HepG2 (cell line): Measurements from ENCODE around the gene ODAD4. TPM values are rescaled to one million over a fixed set of nuclear protein-coding genes. Genes with fewer than 3 reads are reported as not detected.

Experiments
- ATF7-NPFF ChIP-seq: sonication (generic); formaldehyde crosslinking; IDR thresholded peaks from 2 replicates; pipeline ENCODE4 v1.8.1; 2023; ENCODE audit warnings: mild to moderate bottlenecking, low read depth, missing genetic modification reagents, moderate library complexity
- HOXD1 ChIP-seq: sonication (generic); formaldehyde crosslinking; IDR thresholded peaks from 2 replicates; pipeline ENCODE4 v1.5.0; 2020; ENCODE audit warnings: missing genetic modification reagents
- KMT2B ChIP-seq: IDR thresholded peaks from 2 replicates; pipeline ENCODE4 v1.6.1; 2016; ENCODE audit warnings: missing genetic modification reagents, missing compliant biosample characterization
- MAFG ChIP-seq: sonication (generic); formaldehyde crosslinking; IDR thresholded peaks from 2 replicates; pipeline ENCODE4 v1.5.1; 2020; ENCODE audit warnings: mild to moderate bottlenecking, missing genetic modification reagents
- MATR3 ChIP-seq: sonication (generic); formaldehyde crosslinking; IDR thresholded peaks from 2 replicates; pipeline ENCODE4 v1.4.0; 2020; ENCODE audit warnings: missing genetic modification reagents
- MED8 ChIP-seq: sonication (generic); formaldehyde crosslinking; IDR thresholded peaks from 2 replicates; pipeline ENCODE4 v1.8.1; 2023; ENCODE audit warnings: mild to moderate bottlenecking, missing genetic modification reagents; ENCODE audit not compliant: insufficient replicate concordance
- MIXL1 ChIP-seq: IDR thresholded peaks from 2 replicates; pipeline ENCODE4 v1.6.1; 2016
- NFRKB ChIP-seq: fragments of 450-650 bp; IDR thresholded peaks from 2 replicates; pipeline ENCODE4 v1.6.1; 2017
- NONO ChIP-seq, 2 experiments: fragments of 450-650 bp in 1 of 2; sonication (generic) in 1 of 2; formaldehyde crosslinking in 1 of 2; IDR thresholded peaks in 1 of 2; conservative IDR thresholded peaks in 1 of 2; 2 replicates each; pipeline versions ENCODE4 v1.6.1 to v1.8.0; 2017 to 2022; ENCODE audit warnings: mild to moderate bottlenecking in 1 of 2, missing genetic modification reagents in 1 of 2, moderate library complexity in 1 of 2
- PHF20 ChIP-seq: sonication (generic); formaldehyde crosslinking; IDR thresholded peaks from 2 replicates; pipeline ENCODE4 v1.5.0; 2020; ENCODE audit warnings: mild to moderate bottlenecking, missing genetic modification reagents
- PHF21A ChIP-seq: sonication (generic); formaldehyde crosslinking; IDR thresholded peaks from 2 replicates; pipeline ENCODE4 v1.5.0; 2020; ENCODE audit warnings: mild to moderate bottlenecking, missing genetic modification reagents
- PLRG1 ChIP-seq: fragments of 450-650 bp; conservative IDR thresholded peaks from 2 replicates; pipeline ENCODE4 v1.6.1; 2016
- PRMT3 ChIP-seq: sonication (generic); formaldehyde crosslinking; IDR thresholded peaks from 2 replicates; pipeline ENCODE4 v1.8.1; 2022; ENCODE audit warnings: low read depth, mild to moderate bottlenecking, moderate library complexity, missing genetic modification reagents, borderline replicate concordance
- RARA ChIP-seq: IDR thresholded peaks from 2 replicates; pipeline ENCODE4 v1.6.1; 2016; ENCODE audit warnings: missing genetic modification reagents, missing compliant biosample characterization
- SIN3B ChIP-seq: fragments of 150-350 bp; IDR thresholded peaks from 2 replicates; pipeline ENCODE4 v1.6.1; 2014; ENCODE audit warnings: low read length
- SIX4 ChIP-seq: sonication (generic); formaldehyde crosslinking; IDR thresholded peaks from 2 replicates; pipeline ENCODE4 v1.4.0; 2020; ENCODE audit warnings: missing genetic modification reagents
- SP5 ChIP-seq: IDR thresholded peaks from 2 replicates; pipeline ENCODE4 v1.6.1; 2016; ENCODE audit warnings: low read depth, borderline replicate concordance
- STAT5B ChIP-seq: sonication (generic); formaldehyde crosslinking; IDR thresholded peaks from 2 replicates; pipeline ENCODE4 v1.4.0; 2020; ENCODE audit warnings: missing genetic modification reagents
- TBX2 ChIP-seq: sonication (generic); formaldehyde crosslinking; IDR thresholded peaks from 2 replicates; pipeline ENCODE4 v1.5.0; 2020; ENCODE audit warnings: missing genetic modification reagents, mild to moderate bottlenecking, borderline replicate concordance
- ZBTB7A ChIP-seq: sonication (generic); formaldehyde crosslinking; IDR thresholded peaks from 2 replicates; pipeline ENCODE4 v1.8.0; 2022; ENCODE audit warnings: mild to moderate bottlenecking, missing genetic modification reagents
- ZNF775 ChIP-seq: sonication (generic); formaldehyde crosslinking; IDR thresholded peaks from 2 replicates; pipeline ENCODE4 v1.4.0; 2020; ENCODE audit warnings: missing genetic modification reagents, mild to moderate bottlenecking, moderate library complexity, borderline replicate concordance
- ZNF883 ChIP-seq: sonication (generic); formaldehyde crosslinking; IDR thresholded peaks from 2 replicates; pipeline ENCODE4 v1.5.1; 2020; ENCODE audit warnings: mild to moderate bottlenecking, missing genetic modification reagents; ENCODE audit errors: not compliant biosample characterization
- polyA plus RNA-seq, 8 experiments: library from polyadenylated mRNA; depleted of rRNA in 3 of 8; stranded (reverse) in 7 of 8; unstranded in 1 of 8; fragments of >200 nt; fragmentation: Illumina TruSeq in 4 of 8; extraction: Trizol in 4 of 8; gene quantifications; 2 replicates each; pipeline versions ENCODE4 v1.2.1 to v1.2.3, GENCODE V29; 2011 to 2016; ENCODE audit warnings: low read depth in 4 of 8, missing spikeins in 1 of 8, mixed read lengths in 1 of 8; ENCODE audit not compliant: insufficient read depth in 1 of 8
- total RNA-seq, 5 experiments: library from RNA; depleted of rRNA; stranded (reverse); fragments of >200 nt; fragmentation: Illumina TruSeq; extraction: Trizol; gene quantifications; 2 replicates each; pipeline ENCODE4 v1.2.3, GENCODE V29; 2016; ENCODE audit warnings: low read depth in 1 of 5
- TF ChIP-seq, protein P1 (sequence below): sonication (generic); formaldehyde crosslinking; IDR thresholded peaks from 2 replicates; pipeline ENCODE4 v1.4.0; 2020; ENCODE audit warnings: missing genetic modification reagents, borderline replicate concordance
- TF ChIP-seq, protein P2 (sequence below): sonication (generic); formaldehyde crosslinking; IDR thresholded peaks from 2 replicates; pipeline ENCODE4 v1.4.0; 2020; ENCODE audit warnings: missing genetic modification reagents
- TF ChIP-seq, protein P3 (sequence below): sonication (generic); formaldehyde crosslinking; IDR thresholded peaks from 2 replicates; pipeline ENCODE4 v1.8.0; 2022; ENCODE audit warnings: low read depth, missing genetic modification reagents

The ODAD4 gene
- total and polyA plus RNA-seq, 2 of the 13 experiments (the other 11 are each of a cell fraction or from before 2014, with no cell fraction given), result 0.48 to 0.53 TPM

DNA sequence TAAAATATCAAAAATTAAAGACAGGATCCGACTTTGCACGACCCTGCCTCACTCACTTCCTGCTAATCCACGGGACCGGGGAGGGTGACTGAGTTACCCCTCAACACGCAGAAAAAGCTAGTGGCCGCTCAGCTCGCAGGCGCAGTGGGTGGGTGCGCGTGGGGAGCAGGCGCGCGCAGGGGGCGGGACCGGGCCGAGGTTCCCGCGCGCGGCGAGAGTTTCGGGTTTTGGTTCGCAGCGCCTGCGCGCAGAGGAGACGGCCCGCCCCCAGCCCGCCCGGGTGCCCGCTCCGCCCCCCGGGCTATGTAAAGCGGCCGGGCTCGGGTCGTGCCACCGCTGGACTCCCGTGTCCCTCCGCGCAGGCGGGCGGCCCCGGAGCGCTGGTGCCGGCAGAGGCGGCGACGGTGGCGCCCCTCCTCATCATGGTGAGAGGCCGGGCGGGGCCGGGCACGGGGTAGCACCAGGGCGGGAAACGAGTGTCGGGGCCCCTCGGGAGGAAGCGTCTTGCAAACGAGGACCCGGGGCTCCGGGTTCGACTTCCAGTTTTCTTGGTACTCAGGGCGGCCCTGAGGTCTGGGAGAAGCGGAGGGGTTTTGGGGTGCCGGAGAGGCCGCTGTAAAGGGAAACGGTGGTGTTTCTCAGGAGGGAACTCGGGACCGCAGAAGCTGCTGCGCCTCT lies 36.2 kb downstream of the ODAD4 start, which contains the start of gene CNP (continued):
- TF ChIP-seq, protein P1, sequence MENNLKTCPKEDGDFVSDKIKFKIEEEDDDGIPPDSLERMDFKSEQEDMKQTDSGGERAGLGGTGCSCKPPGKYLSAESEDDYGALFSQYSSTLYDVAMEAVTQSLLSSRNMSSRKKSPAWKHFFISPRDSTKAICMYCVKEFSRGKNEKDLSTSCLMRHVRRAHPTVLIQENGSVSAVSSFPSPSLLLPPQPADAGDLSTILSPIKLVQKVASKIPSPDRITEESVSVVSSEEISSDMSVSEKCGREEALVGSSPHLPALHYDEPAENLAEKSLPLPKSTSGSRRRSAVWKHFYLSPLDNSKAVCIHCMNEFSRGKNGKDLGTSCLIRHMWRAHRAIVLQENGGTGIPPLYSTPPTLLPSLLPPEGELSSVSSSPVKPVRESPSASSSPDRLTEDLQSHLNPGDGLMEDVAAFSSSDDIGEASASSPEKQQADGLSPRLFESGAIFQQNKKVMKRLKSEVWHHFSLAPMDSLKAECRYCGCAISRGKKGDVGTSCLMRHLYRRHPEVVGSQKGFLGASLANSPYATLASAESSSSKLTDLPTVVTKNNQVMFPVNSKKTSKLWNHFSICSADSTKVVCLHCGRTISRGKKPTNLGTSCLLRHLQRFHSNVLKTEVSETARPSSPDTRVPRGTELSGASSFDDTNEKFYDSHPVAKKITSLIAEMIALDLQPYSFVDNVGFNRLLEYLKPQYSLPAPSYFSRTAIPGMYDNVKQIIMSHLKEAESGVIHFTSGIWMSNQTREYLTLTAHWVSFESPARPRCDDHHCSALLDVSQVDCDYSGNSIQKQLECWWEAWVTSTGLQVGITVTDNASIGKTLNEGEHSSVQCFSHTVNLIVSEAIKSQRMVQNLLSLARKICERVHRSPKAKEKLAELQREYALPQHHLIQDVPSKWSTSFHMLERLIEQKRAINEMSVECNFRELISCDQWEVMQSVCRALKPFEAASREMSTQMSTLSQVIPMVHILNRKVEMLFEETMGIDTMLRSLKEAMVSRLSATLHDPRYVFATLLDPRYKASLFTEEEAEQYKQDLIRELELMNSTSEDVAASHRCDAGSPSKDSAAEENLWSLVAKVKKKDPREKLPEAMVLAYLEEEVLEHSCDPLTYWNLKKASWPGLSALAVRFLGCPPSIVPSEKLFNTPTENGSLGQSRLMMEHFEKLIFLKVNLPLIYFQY (CRISPR knock-in tag), result no peak; the same call in 1 of the 2 replicates
- TF ChIP-seq, protein P2, sequence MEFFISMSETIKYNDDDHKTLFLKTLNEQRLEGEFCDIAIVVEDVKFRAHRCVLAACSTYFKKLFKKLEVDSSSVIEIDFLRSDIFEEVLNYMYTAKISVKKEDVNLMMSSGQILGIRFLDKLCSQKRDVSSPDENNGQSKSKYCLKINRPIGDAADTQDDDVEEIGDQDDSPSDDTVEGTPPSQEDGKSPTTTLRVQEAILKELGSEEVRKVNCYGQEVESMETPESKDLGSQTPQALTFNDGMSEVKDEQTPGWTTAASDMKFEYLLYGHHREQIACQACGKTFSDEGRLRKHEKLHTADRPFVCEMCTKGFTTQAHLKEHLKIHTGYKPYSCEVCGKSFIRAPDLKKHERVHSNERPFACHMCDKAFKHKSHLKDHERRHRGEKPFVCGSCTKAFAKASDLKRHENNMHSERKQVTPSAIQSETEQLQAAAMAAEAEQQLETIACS (CRISPR knock-in tag), result peak; percentile 76
- TF ChIP-seq SIN3B, result peak; percentile 47; the same call in 1 of the 2 replicates
- peak; percentile 77 for TF ChIP-seq PHF21A (CRISPR knock-in tag)
- no peak for TF ChIP-seq NONO (IDR thresholded peaks at IDR 0.05)
- peak; percentile 93 for TF ChIP-seq NONO (CRISPR knock-in tag; conservative IDR thresholded peaks at IDR 0.05)
- peak; percentile 52; the same call in 1 of the 2 replicates for TF ChIP-seq KMT2B (CRISPR knock-in tag)
- TF ChIP-seq MATR3 (CRISPR knock-in tag), result no peak
- no peak; the same call in 1 of the 2 replicates for TF ChIP-seq PRMT3 (CRISPR knock-in tag)
- TF ChIP-seq ZNF775 (CRISPR knock-in tag), result peak; percentile 77; the same call in 1 of the 2 replicates
- no peak for TF ChIP-seq MAFG (CRISPR knock-in tag)
- peak; percentile 68; the same call in 1 of the 2 replicates for TF ChIP-seq PHF20 (CRISPR knock-in tag)
- no peak for TF ChIP-seq STAT5B (CRISPR knock-in tag)
- TF ChIP-seq PLRG1, result no peak
- 0 out of 2 replicates have a peak, but pooled peaks have one; percentile 67 for TF ChIP-seq HOXD1
- TF ChIP-seq MED8 (CRISPR knock-in tag), result peak; percentile 61
- TF ChIP-seq ATF7-NPFF, result peak; percentile 82
- peak; percentile 84 for TF ChIP-seq SP5 (CRISPR knock-in tag)
- TF ChIP-seq, protein P3, sequence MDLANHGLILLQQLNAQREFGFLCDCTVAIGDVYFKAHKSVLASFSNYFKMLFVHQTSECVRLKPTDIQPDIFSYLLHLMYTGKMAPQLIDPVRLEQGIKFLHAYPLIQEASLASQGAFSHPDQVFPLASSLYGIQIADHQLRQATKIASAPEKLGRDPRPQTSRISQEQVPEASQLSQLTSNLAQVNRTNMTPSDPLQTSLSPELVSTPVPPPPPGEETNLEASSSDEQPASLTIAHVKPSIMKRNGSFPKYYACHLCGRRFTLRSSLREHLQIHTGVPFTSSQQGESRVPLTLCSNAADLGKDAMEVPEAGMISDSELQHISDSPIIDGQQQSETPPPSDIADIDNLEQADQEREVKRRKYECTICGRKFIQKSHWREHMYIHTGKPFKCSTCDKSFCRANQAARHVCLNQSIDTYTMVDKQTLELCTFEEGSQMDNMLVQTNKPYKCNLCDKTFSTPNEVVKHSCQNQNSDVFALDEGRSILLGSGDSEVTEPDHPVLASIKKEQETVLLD (CRISPR knock-in tag), result peak; percentile 89
- peak; percentile 76 for TF ChIP-seq ZNF883 (CRISPR knock-in tag)
- TF ChIP-seq TBX2 (CRISPR knock-in tag), result no peak
- 0 out of 2 replicates have a peak, but pooled peaks have one; percentile 33 for TF ChIP-seq MIXL1 (CRISPR knock-in tag)
- TF ChIP-seq SIX4 (CRISPR knock-in tag), result no peak
- TF ChIP-seq NFRKB, result no peak
- TF ChIP-seq RARA, result peak; percentile 40; the same call in 1 of the 2 replicates
- peak; percentile 81; the same call in 1 of the 2 replicates for TF ChIP-seq ZBTB7A
